Inflammatory macrophage treated with lipopolysaccharide for 1 hour (primary cell): ENCODE data around the gene KRTAP13-1.

Experiments used
- DNase-seq, 2 donors: peaks; one replicate each; pipeline ENCODE4 v3.0.0-alpha.2; 2020 to 2022

Gene KRTAP13-1, protein sequence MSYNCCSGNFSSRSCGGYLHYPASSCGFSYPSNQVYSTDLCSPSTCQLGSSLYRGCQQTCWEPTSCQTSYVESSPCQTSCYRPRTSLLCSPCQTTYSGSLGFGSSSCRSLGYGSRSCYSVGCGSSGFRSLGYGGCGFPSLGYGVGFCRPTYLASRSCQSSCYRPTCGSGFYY

GRCh38 chr21:30395731-30396130, at the start of gene KRTAP13-1:
KRTAP13-1 (plus strand) TSS chr21:30396031; CDS start chr21:30396087, 56 bp downstream.
- DNase-seq = no peak

GRCh38 chr21:30348506-30348905, 47.3 kb upstream of the KRTAP13-1 start, which contains the start of gene KRTAP23-1:
KRTAP23-1 (minus strand) TSS chr21:30348606; CDS start chr21:30348606, 0 bp downstream.
- DNase-seq = no peak

GRCh38 chr21:30349572-30349971, 46.3 kb upstream of the KRTAP13-1 start:
- DNase-seq = no peak

- no peak for DNase-seq
Measured at GRCh38 chr21:30351534-30351933, 44.3 kb upstream of the KRTAP13-1 start.

DNA sequence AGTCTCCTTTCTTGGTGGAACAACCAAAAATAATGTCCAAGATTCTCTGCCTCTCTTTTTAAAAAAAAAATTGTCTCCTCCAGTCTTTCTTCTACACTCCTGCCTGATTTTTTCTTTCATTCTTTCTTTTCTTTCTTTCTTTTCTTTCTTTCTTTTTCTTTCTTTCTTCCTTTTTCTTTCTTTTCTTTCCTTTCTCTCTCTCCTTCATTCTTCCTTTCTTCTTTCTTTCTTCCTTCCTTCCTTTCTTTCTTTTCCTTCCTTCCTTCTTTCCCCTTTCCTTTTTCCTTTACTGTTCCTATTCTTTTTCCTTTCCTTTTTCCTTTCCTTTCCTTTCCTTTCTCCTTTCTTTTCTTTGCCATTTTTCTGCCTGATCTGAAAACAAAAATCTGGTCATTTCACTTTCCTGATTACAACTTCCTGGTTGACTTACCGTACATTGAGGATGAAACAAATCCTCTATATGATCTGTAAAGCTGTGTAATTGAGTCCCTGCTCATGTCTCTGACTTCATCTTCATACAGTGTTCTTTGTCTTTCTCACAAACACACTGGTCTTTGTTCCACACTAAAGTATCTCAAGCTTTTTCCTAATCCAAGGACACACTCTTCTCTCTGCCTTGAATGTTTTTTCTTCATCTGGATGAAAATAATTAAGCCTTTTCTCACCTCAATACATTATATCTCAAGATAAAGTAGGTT, 41.4 kb upstream of the KRTAP13-1 start:
- DNase-seq = no peak

- no peak for DNase-seq
Measured at GRCh38 chr21:30355906-30356305, 39.9 kb upstream of the KRTAP13-1 start.

- no peak for DNase-seq
Measured at GRCh38 chr21:30372139-30372770, 23.6 kb upstream of the KRTAP13-1 start, which contains the start of gene KRTAP13-2. KRTAP13-2 (minus strand) TSS chr21:30372271; CDS start chr21:30372213, 58 bp downstream.

DNA sequence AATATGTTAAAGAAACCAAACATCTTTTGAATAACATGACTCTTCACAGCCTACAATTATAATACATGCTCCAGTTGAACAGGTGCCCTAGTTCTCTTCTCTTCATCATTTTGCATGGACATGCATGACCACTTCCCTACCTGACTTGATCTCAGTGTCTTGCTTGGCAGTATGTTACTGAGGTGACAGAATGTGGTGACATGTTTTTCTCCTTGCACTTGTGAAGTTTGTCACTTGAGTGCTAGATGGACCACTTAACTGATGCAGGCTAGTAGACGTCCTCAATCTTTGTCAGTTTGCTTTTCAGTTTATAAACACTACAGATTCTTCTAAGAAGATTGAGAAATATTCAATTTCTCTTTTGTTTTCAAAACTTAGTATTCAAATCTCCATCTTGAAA, 13.6 kb upstream of the KRTAP13-1 start:
- no peak for DNase-seq

DNA sequence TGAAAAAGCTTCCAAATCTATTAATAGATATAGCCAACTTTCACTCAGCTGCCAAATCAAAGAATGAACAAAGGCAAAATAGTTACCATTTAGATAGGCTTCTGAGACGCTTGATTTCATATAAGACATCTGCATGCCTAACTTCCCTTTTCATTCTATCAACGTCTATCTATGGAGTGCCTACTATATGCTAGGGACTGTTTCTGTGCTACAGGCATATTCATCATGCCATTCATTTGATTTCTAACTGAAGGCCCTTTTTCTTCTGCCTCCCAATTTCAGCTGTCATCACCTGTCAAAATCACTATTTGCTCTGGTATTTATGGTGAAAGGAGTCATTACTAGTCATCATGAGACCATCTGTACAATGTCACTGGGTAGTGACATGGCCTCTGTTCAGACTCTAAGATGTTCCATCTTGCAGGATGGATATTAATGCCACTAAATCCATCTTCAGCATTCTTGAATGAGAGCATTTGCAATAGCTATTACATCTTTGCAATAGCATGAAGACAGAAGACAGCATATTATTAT, 4.3 kb upstream of the KRTAP13-1 start:
- no peak for DNase-seq

DNA sequence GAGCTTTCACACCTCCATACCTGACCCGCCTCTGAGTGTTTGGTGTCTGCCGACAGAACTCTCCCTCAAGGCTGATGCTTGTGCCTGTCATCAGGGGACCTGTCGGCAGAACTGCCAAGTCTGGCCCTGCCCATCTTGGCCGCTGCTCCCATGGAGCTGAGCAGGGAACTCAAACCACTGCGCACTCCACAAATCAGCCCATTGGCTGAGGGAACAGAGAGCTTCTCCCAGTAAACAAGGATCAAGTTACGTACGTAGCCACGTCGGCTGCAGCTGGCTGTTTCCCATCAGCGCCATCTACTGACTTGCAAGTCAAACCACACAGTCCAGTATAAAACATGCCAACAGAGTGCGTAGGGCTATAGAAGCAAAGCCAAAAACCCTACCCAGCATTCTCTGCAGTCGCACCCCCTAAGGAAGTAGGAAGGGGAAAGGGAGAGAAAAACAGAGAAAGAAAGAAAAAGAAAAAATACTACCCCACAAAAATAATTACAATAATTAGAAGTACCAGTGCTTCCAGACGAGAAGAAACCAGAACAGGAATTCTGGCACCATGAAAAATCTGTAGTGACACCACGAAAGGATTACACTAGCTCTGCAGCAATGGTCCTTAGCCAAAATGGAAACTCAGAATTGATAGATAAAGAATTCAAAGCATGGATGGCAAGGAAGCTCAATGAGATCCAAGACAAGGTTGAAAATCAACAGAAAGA, 13.1 kb downstream of the KRTAP13-1 start:
- DNase-seq = peak in 1 of 2 donors; percentile 4

- DNase-seq = no peak
Measured at GRCh38 chr21:30415993-30416392, 20.2 kb downstream of the KRTAP13-1 start.

GRCh38 chr21:30425826-30426225, 30.0 kb downstream of the KRTAP13-1 start, which contains the start of gene KRTAP13-3:
KRTAP13-3 (minus strand) TSS chr21:30425926; CDS start chr21:30425912, 14 bp downstream.
- no peak for DNase-seq

- no peak for DNase-seq
Measured at GRCh38 chr21:30426731-30427130, 30.9 kb downstream of the KRTAP13-1 start.

DNA sequence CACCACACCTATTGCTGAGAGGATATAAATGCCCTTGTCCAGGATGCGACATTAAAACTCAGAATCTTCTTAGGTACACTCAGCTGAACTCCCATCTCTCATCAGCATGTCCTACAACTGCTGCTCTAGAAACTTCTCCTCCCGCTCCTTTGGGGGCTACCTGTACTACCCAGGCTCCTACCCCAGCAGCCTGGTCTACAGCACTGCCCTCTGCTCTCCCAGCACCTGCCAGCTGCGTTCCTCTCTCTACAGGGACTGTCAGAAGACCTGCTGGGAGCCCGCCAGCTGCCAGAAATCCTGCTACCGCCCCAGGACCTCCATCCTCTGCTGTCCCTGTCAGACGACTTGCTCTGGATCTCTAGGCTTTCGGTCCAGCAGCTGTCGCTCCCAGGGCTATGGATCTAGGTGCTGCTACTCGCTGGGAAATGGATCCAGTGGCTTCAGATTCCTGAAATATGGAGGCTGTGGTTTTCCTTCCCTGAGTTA, 34.4 kb downstream of the KRTAP13-1 start, which contains the start of gene KRTAP13-4:
TSS of gene KRTAP13-4 (plus strand) at position 51 of the 486 bp plus-strand sequence. CDS start at position 107, 56 bp downstream.
- DNase-seq = no peak

- peak in 1 of 2 donors; percentile 21 for DNase-seq
Measured at GRCh38 chr21:30434033-30434631, 38.3 kb downstream of the KRTAP13-1 start.

DNA sequence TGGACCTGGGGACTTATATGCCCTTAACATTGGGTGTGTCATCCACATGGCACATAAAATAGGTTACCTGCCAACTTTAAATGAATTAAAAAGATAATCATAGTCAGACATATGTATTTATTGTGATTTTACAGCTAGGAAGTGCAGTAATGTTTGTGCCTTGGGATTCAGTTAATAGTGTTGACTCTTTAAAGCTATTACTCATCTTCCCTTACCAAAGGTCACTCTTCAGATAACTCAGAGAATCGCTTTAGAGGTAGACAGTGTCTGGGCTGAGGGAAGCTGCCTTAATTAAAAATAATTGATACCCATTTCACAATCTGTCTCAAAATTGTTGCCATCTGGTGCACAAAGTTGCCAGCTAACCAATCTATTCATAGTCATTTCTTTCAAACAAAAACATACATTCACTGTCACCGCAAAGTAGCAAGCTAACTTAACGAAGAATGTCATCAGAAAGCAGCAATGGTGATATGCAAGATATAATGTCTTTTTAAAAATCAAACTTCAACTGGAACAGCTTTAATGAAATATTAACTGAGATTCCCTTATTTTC, 41.3 kb downstream of the KRTAP13-1 start:
- DNase-seq = no peak

GRCh38 chr21:30439975-30440374, 44.1 kb downstream of the KRTAP13-1 start, which contains the start of gene KRTAP15-1:
KRTAP15-1 (plus strand) TSS chr21:30440275; CDS start chr21:30440328, 53 bp downstream.
- no peak for DNase-seq

GRCh38 chr21:30443226-30443625, 47.4 kb downstream of the KRTAP13-1 start:
- DNase-seq = no peak

GRCh38 chr21:30444204-30444603, 48.4 kb downstream of the KRTAP13-1 start:
- no peak for DNase-seq
